ENCODE measurements around the gene ITGA5. TPM values are rescaled to one million over a fixed set of nuclear protein-coding genes. Genes with fewer than 3 reads are reported as not detected.

The ITGA5 gene
- total RNA-seq, 2 experiments from 2014 or later: 13.2 to 37.6 TPM

GRCh38 chr12:54379398-54380201 is 39.5 kb downstream of the ITGA5 start:
- DNase-seq (peak; percentile 92), ATAC-seq (peak; percentile 98)
- Mint-ChIP-seq H3K9me3 (ENCODE audit: low read depth) (no peaks in the 10 kb centered on the region), H3K27me3 (no peaks in the 10 kb centered on the region), H3K4me3 (no peak overlapping the region), H3K27ac (peak overlapping the region; percentile 8), H3K4me1 (peaks cover 8% of the 10 kb centered on the region), H3K36me3 (no peaks in the 10 kb centered on the region)
- CTCF ChIA-PET: interaction anchor here (0.6 to 9.9 kb wide), 48 partner anchors 7 to 613 kb away, joined by 3 to 76 read pairs (median 5); partner anchors contain the start of genes CBX5 and COPZ1

- no peaks in the 10 kb centered on the region for H3K9me3 Mint-ChIP-seq (ENCODE audit: low read depth)
- H3K36me3 Mint-ChIP-seq: no peaks in the 10 kb centered on the region
- no peak overlapping the region for H3K27ac Mint-ChIP-seq
- no peaks in the 10 kb centered on the region for H3K27me3 Mint-ChIP-seq
- peaks cover 8% of the 10 kb centered on the region for H3K4me1 Mint-ChIP-seq
- DNase-seq (no peak), ATAC-seq (peak; percentile 11)
- CTCF ChIA-PET: interaction anchor here (0.6 to 9.9 kb wide), 41 partner anchors 7 to 614 kb away, joined by 3 to 76 read pairs (median 5); partner anchors contain the start of genes CBX5 and COPZ1
- no peak overlapping the region for H3K4me3 Mint-ChIP-seq
These were observed 40.2 kb downstream of the ITGA5 start for GRCh38 chr12:54378796-54379397.

GRCh38 chr12:54377797-54378515 is 41.1 kb downstream of the ITGA5 start:
- H3K27ac Mint-ChIP-seq: no peak overlapping the region
- H3K9me3 Mint-ChIP-seq (ENCODE audit: low read depth): no peaks in the 10 kb centered on the region
- H3K36me3 Mint-ChIP-seq: no peaks in the 10 kb centered on the region
- no peak for DNase-seq
- H3K4me3 Mint-ChIP-seq: no peak overlapping the region
- no peak for ATAC-seq
- no peaks in the 10 kb centered on the region for H3K27me3 Mint-ChIP-seq
- CTCF ChIA-PET: interaction anchor here (1.4 to 9.9 kb wide), 10 partner anchors 9 to 163 kb away, joined by 3 to 76 read pairs (median 24); no protein-coding TSS in a partner anchor
- peaks cover 4% of the 10 kb centered on the region for H3K4me1 Mint-ChIP-seq

- Mint-ChIP-seq H3K27ac (no peak overlapping the region), H3K4me1 (peaks cover 4% of the 10 kb centered on the region), H3K27me3 (peaks cover 3% of the 10 kb centered on the region), H3K36me3 (no peaks in the 10 kb centered on the region), H3K9me3 (ENCODE audit: low read depth) (no peaks in the 10 kb centered on the region), H3K4me3 (no peak overlapping the region)
- CTCF ChIA-PET: interaction anchor here (0.5 to 5.2 kb wide), 5 partner anchors 10 to 124 kb away, joined by 3 to 52 read pairs (median 3); no protein-coding TSS in a partner anchor
- no peak for DNase-seq
- no peak for ATAC-seq
These were observed 42.1 kb downstream of the ITGA5 start for GRCh38 chr12:54377007-54377406.

GRCh38 chr12:54376596-54376995 is 42.5 kb downstream of the ITGA5 start:
- no peaks in the 10 kb centered on the region for H3K36me3 Mint-ChIP-seq
- H3K4me1 Mint-ChIP-seq: peaks cover 5% of the 10 kb centered on the region
- H3K27ac Mint-ChIP-seq: no peak overlapping the region
- ATAC-seq (no peak), DNase-seq (no peak)
- CTCF ChIA-PET: interaction anchor here (0.5 to 5.2 kb wide), 7 partner anchors 10 to 185 kb away, joined by 3 to 52 read pairs (median 3); no protein-coding TSS in a partner anchor
- H3K9me3 Mint-ChIP-seq (ENCODE audit: low read depth): no peaks in the 10 kb centered on the region
- H3K27me3 Mint-ChIP-seq: peaks cover 3% of the 10 kb centered on the region
- H3K4me3 Mint-ChIP-seq: no peak overlapping the region

- CTCF ChIA-PET: interaction anchor here (1.5 to 5.1 kb wide), 2 partner anchors 25 to 64 kb away, joined by 3 to 23 read pairs; no protein-coding TSS in a partner anchor
These were observed 43.8 kb downstream of the ITGA5 start for GRCh38 chr12:54375259-54375579.

GRCh38 chr12:54374562-54375258 is 44.4 kb downstream of the ITGA5 start:
- ATAC-seq (no peak), DNase-seq (no peak)
- Mint-ChIP-seq H3K27me3 (peaks cover 3% of the 10 kb centered on the region), H3K4me3 (no peak overlapping the region), H3K9me3 (ENCODE audit: low read depth) (no peaks in the 10 kb centered on the region), H3K36me3 (no peaks in the 10 kb centered on the region), H3K4me1 (peaks cover 5% of the 10 kb centered on the region), H3K27ac (no peak overlapping the region)
- CTCF ChIA-PET: interaction anchor here (1.1 to 5.1 kb wide), 4 partner anchors 38 to 83 kb away, joined by 3 to 23 read pairs (median 4); no protein-coding TSS in a partner anchor

More at GRCh38 chr12:54375259-54375579, 43.8 kb downstream of the ITGA5 start:
- H3K9me3 Mint-ChIP-seq (ENCODE audit: low read depth): no peaks in the 10 kb centered on the region
- H3K36me3 Mint-ChIP-seq: no peaks in the 10 kb centered on the region
- peaks cover 5% of the 10 kb centered on the region for H3K4me1 Mint-ChIP-seq
- no peak overlapping the region for H3K27ac Mint-ChIP-seq
- peaks cover 3% of the 10 kb centered on the region for H3K27me3 Mint-ChIP-seq
- ATAC-seq (no peak), DNase-seq (no peak)
- no peak overlapping the region for H3K4me3 Mint-ChIP-seq

- peaks cover 3% of the 10 kb centered on the region for H3K27me3 Mint-ChIP-seq
- CTCF ChIA-PET: interaction anchor here (1.1 to 5.1 kb wide), 8 partner anchors 7 to 122 kb away, joined by 3 to 29 read pairs (median 4); no protein-coding TSS in a partner anchor
- no peak for DNase-seq
- peaks cover 8% of the 10 kb centered on the region for H3K4me1 Mint-ChIP-seq
- no peak overlapping the region for H3K27ac Mint-ChIP-seq
- H3K9me3 Mint-ChIP-seq (ENCODE audit: low read depth): no peaks in the 10 kb centered on the region
- ATAC-seq: no peak
- H3K4me3 Mint-ChIP-seq: no peak overlapping the region
- no peaks in the 10 kb centered on the region for H3K36me3 Mint-ChIP-seq
These were observed 45.2 kb downstream of the ITGA5 start for GRCh38 chr12:54373649-54374561.

GRCh38 chr12:54372113-54372806 is 46.8 kb downstream of the ITGA5 start:
- Mint-ChIP-seq H3K27me3 (peaks cover 13% of the 10 kb centered on the region), H3K4me1 (peaks cover 16% of the 10 kb centered on the region), H3K9me3 (ENCODE audit: low read depth) (no peaks in the 10 kb centered on the region), H3K27ac (no peak overlapping the region), H3K36me3 (no peaks in the 10 kb centered on the region), H3K4me3 (no peak overlapping the region)
- no peak for ATAC-seq
- CTCF ChIA-PET: interaction anchor here (0.7 to 5.1 kb wide), 9 partner anchors 9 to 157 kb away, joined by 3 to 29 read pairs (median 3); no protein-coding TSS in a partner anchor
- no peak for DNase-seq

GRCh38 chr12:54371328-54372112 is 47.5 kb downstream of the ITGA5 start:
- peaks cover 18% of the 10 kb centered on the region for H3K27me3 Mint-ChIP-seq
- no peaks in the 10 kb centered on the region for H3K36me3 Mint-ChIP-seq
- ATAC-seq (no peak), DNase-seq (no peak)
- H3K27ac Mint-ChIP-seq: no peak overlapping the region
- H3K9me3 Mint-ChIP-seq (ENCODE audit: low read depth): no peaks in the 10 kb centered on the region
- peaks cover 16% of the 10 kb centered on the region for H3K4me1 Mint-ChIP-seq
- CTCF ChIA-PET: interaction anchor here (1.0 to 5.1 kb wide), 12 partner anchors 9 to 157 kb away, joined by 3 to 29 read pairs (median 4); no protein-coding TSS in a partner anchor
- no peak overlapping the region for H3K4me3 Mint-ChIP-seq

Measured in activated CD8-positive, alpha-beta memory T cell treated with anti-CD3 and anti-CD28 coated beads, Interleukin-2, amount 10 ng/mL, durations not matched to agents 7 days and 5 days (primary cell).